Activated naive CD8-positive, alpha-beta T cell (primary cell): ENCODE results near the gene DPYD.

ENCODE experiments used
- H3K27ac Mint-ChIP-seq: one replicate; pipeline ENCODE4 v1.8.0; 2021; ENCODE audit warnings: mixed read lengths
- H3K27me3 Mint-ChIP-seq: one replicate; pipeline ENCODE4 v1.8.0; 2021; ENCODE audit warnings: mixed read lengths
- H3K36me3 Mint-ChIP-seq: one replicate; pipeline ENCODE4 v1.8.0; 2021; ENCODE audit warnings: mixed read lengths
- H3K4me1 Mint-ChIP-seq: one replicate; pipeline ENCODE4 v1.8.0; 2021; ENCODE audit warnings: low read depth, mixed read lengths
- H3K4me3 Mint-ChIP-seq: one replicate; pipeline ENCODE4 v1.8.0; 2021; ENCODE audit warnings: mild to moderate bottlenecking, mixed read lengths
- H3K9me3 Mint-ChIP-seq: one replicate; pipeline ENCODE4 v1.8.0; 2021; ENCODE audit warnings: low read depth, mixed read lengths

Gene DPYD

DNA sequence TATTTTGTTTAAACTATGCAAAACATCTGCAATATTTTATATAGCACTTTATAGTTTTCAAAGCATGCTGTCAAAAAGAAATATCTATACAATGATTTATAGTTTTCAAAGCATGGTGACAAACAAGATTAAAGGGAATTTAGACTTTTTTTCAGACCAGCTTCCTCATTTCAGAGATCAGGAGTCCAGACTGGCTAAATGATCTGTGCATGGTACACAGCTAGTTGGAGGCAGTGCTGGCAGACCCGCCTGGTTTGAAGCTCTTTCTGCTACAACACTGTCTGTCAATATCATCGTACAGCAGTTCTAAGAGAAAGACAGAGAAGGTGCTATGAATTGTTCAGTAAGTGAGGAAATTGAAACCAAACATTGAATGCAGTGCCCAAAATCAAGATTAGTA, 720.2 kb downstream of the DPYD start:
- Mint-ChIP-seq H3K4me3 (no peak overlapping the region), H3K27ac (no peak overlapping the region), H3K4me1 (no peaks in the 10 kb centered on the region), H3K36me3 (peaks cover 3% of the 10 kb centered on the region), H3K9me3 (no peaks in the 10 kb centered on the region), H3K27me3 (no peaks in the 10 kb centered on the region)

GRCh38 chr1:97196825-97197516, 723.9 kb downstream of the DPYD start:
- Mint-ChIP-seq H3K27ac (no peak overlapping the region), H3K9me3 (no peaks in the 10 kb centered on the region), H3K4me1 (no peaks in the 10 kb centered on the region), H3K36me3 (peaks cover 21% of the 10 kb centered on the region), H3K27me3 (no peaks in the 10 kb centered on the region), H3K4me3 (no peak overlapping the region)

- Mint-ChIP-seq H3K27ac (no peak overlapping the region), H3K4me3 (no peak overlapping the region), H3K4me1 (no peaks in the 10 kb centered on the region), H3K36me3 (peaks cover 31% of the 10 kb centered on the region), H3K27me3 (no peaks in the 10 kb centered on the region), H3K9me3 (no peaks in the 10 kb centered on the region)
Measured at GRCh38 chr1:97192872-97193572, 727.8 kb downstream of the DPYD start.

DNA sequence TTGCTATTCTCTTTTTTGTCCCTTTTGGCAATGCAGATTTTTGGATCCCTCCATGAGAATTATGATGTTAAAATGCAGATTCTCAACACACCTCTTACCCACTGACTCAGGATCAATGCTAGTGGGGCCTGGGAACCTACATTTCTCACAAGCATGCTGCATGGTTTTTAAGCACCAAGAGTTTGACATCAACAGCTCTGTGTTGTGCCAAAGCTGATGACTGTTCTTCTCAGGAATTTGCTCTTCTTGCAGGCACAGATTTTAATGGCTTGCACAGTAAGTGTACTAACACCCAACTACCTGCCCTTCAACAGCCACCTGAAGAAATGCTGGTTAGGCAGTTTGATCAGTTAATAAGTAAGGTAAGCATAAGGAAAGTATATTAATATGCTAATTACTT, 730.5 kb downstream of the DPYD start:
- no peaks in the 10 kb centered on the region for H3K27me3 Mint-ChIP-seq
- H3K4me1 Mint-ChIP-seq = no peaks in the 10 kb centered on the region
- no peak overlapping the region for H3K27ac Mint-ChIP-seq
- H3K9me3 Mint-ChIP-seq = no peaks in the 10 kb centered on the region
- H3K36me3 Mint-ChIP-seq = peaks cover 38% of the 10 kb centered on the region
- no peak overlapping the region for H3K4me3 Mint-ChIP-seq

- H3K9me3 Mint-ChIP-seq = no peaks in the 10 kb centered on the region
- H3K27me3 Mint-ChIP-seq = no peaks in the 10 kb centered on the region
- H3K36me3 Mint-ChIP-seq = peaks cover 26% of the 10 kb centered on the region
- no peak overlapping the region for H3K4me3 Mint-ChIP-seq
- no peaks in the 10 kb centered on the region for H3K4me1 Mint-ChIP-seq
- H3K27ac Mint-ChIP-seq = no peak overlapping the region
Measured at GRCh38 chr1:97186381-97186780, 734.5 kb downstream of the DPYD start.

- Mint-ChIP-seq H3K27ac (no peak overlapping the region), H3K4me3 (no peak overlapping the region), H3K36me3 (peaks cover 25% of the 10 kb centered on the region), H3K4me1 (no peaks in the 10 kb centered on the region), H3K9me3 (peaks cover 4% of the 10 kb centered on the region), H3K27me3 (no peaks in the 10 kb centered on the region)
Measured at GRCh38 chr1:97174039-97174704, 746.7 kb downstream of the DPYD start.

GRCh38 chr1:97170300-97170699, 750.5 kb downstream of the DPYD start:
- H3K4me3 Mint-ChIP-seq = no peak overlapping the region
- peaks cover 28% of the 10 kb centered on the region for H3K36me3 Mint-ChIP-seq
- peaks cover 4% of the 10 kb centered on the region for H3K9me3 Mint-ChIP-seq
- H3K27me3 Mint-ChIP-seq = no peaks in the 10 kb centered on the region
- no peak overlapping the region for H3K27ac Mint-ChIP-seq
- no peaks in the 10 kb centered on the region for H3K4me1 Mint-ChIP-seq

DNA sequence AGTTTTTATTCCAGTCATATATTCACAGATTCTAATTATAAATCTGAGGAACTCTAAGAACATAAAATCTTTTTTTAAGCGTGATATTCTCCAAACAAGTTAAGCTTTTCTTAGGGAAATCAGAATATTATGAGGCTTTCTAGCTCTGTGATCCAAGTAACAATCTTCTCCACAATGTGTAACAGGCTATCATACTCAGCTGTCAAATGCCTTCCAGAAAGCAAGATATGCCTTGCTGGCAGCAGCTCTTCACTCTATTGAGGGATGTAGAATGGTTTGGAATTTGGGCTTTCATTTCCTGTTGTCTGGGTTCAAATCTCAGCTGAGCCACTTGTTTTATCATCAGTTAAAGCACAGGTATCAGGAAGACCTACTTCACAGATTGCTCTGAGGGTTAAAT, 752.8 kb downstream of the DPYD start:
- Mint-ChIP-seq H3K36me3 (peaks cover 42% of the 10 kb centered on the region), H3K4me3 (no peak overlapping the region), H3K4me1 (no peaks in the 10 kb centered on the region), H3K27ac (no peak overlapping the region), H3K9me3 (peaks cover 12% of the 10 kb centered on the region), H3K27me3 (no peaks in the 10 kb centered on the region)

DNA sequence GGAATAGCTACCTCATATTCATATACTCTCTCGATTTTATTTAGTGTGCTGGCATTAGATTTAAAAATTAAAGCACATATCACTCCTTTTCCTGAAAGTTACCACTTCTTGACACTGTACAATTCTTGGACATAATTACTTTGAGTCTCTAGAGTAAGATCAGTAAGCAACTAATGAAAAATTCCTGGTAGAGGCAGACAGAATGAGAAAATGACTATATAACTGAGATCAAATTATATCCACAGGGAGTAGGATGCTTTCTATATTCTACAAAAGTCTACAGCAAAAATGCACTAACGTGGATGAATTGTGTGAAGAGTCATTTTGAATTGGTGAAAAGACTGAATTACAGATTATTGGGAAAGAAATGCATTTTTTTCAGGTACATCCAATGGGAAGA, 753.6 kb downstream of the DPYD start:
- Mint-ChIP-seq H3K9me3 (peaks cover 12% of the 10 kb centered on the region), H3K4me3 (no peak overlapping the region)

GRCh38 chr1:97166626-97167025, 754.2 kb downstream of the DPYD start:
- H3K4me3 Mint-ChIP-seq = no peak overlapping the region
- peaks cover 36% of the 10 kb centered on the region for H3K36me3 Mint-ChIP-seq
- no peak overlapping the region for H3K27ac Mint-ChIP-seq
- no peaks in the 10 kb centered on the region for H3K27me3 Mint-ChIP-seq
- peaks cover 12% of the 10 kb centered on the region for H3K9me3 Mint-ChIP-seq
- H3K4me1 Mint-ChIP-seq = no peaks in the 10 kb centered on the region

More for the DNA sequence above, 753.6 kb downstream of the DPYD start:
- no peaks in the 10 kb centered on the region for H3K27me3 Mint-ChIP-seq
- H3K27ac Mint-ChIP-seq = no peak overlapping the region
- H3K4me1 Mint-ChIP-seq = no peaks in the 10 kb centered on the region
- peaks cover 42% of the 10 kb centered on the region for H3K36me3 Mint-ChIP-seq

DNA sequence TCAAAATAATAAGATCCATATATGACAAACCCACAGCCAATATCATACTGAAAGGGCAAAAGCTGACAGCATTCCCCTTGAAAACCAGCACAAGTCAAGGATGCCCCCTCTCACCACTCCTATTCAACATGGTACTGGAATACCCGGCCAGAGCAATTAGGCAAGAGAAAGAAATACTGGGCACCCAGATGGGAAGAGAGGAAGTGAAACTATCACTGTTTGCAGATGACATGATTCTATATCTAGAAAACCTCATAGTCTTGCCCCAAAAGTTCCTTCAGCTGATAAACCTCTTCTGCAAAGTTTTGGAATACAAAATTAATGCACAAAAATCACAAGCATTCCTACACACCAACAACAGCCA, 756.6 kb downstream of the DPYD start:
- peaks cover 31% of the 10 kb centered on the region for H3K36me3 Mint-ChIP-seq
- H3K27me3 Mint-ChIP-seq = no peaks in the 10 kb centered on the region
- peaks cover 8% of the 10 kb centered on the region for H3K9me3 Mint-ChIP-seq
- no peak overlapping the region for H3K4me3 Mint-ChIP-seq
- H3K4me1 Mint-ChIP-seq = no peaks in the 10 kb centered on the region
- H3K27ac Mint-ChIP-seq = no peak overlapping the region

DNA sequence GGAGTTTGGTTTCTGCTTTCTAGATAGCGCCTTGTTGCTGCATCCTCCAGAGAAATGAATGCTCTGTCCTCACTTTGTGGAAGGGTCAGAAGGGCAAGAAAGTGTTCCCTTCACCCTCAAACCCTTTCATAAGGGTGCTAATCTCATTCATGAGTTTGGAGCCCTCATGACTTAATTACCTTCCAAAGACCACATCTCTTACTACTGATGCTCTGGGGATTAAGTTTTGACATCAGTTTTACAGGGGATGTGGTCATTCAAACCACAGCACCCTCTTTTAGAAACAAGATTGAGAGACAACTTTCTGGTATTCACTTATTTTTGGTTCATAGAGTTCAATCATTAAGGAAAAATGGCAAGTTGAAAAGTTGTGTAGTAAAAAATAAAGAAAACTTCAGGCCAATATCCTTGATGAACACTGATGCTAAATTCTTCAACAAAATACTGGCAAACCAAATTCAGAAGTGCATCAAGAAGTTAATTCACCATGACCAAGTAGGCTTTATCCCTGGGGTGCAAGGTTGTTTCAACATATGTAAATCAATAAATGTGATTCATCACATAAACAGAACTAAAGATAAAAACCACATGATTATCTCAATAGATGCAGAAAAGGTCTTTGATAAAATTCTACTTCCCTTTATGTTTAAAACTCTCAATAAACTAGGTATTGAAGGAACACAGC, 757.1 kb downstream of the DPYD start:
- no peak overlapping the region for H3K27ac Mint-ChIP-seq
- no peak overlapping the region for H3K4me3 Mint-ChIP-seq
- no peaks in the 10 kb centered on the region for H3K27me3 Mint-ChIP-seq
- H3K4me1 Mint-ChIP-seq = no peaks in the 10 kb centered on the region
- peaks cover 35% of the 10 kb centered on the region for H3K36me3 Mint-ChIP-seq
- H3K9me3 Mint-ChIP-seq = peaks cover 8% of the 10 kb centered on the region

DNA sequence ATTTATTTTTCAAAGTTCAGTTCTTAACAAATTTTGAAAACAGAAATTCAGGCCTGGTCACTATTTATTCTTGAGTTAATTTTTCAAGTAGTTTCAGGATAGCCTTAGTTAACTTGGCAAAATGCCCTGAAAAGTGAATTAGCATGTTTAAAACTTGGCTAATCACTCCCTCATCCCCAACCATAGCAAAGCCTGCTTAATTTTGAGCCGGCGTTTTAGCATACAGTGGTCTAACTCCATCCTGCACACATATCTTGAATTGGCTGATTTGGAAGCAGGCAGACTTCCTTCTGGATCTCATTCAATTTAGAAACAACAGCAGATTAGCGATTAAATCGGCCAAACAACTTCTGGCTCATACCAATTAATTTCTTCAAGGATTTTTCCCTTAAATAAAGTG, 760.0 kb downstream of the DPYD start:
- H3K27me3 Mint-ChIP-seq = no peaks in the 10 kb centered on the region
- H3K27ac Mint-ChIP-seq = no peak overlapping the region
- no peak overlapping the region for H3K4me3 Mint-ChIP-seq
- H3K9me3 Mint-ChIP-seq = peaks cover 8% of the 10 kb centered on the region
- H3K36me3 Mint-ChIP-seq = peaks cover 36% of the 10 kb centered on the region
- no peaks in the 10 kb centered on the region for H3K4me1 Mint-ChIP-seq

DNA sequence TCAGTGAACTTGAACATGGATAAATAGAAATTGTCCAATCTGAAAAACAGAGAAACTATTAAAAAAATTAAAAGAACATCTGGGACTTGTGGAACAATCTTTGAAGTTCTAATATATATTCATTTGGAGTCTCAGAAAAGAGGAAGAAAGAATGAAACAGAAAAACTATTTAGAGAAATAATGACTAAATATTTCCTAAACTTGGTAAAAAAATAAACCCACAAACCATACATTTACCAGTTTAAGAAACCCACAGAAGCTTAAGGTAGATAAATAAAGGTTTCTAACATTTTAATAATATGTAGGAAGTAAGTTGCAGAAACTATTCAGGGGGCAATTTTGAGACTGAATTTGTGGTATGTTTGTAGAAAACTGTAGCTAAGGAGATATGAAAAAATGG, 761.5 kb downstream of the DPYD start:
- peaks cover 38% of the 10 kb centered on the region for H3K36me3 Mint-ChIP-seq
- no peak overlapping the region for H3K27ac Mint-ChIP-seq
- no peaks in the 10 kb centered on the region for H3K4me1 Mint-ChIP-seq

DNA sequence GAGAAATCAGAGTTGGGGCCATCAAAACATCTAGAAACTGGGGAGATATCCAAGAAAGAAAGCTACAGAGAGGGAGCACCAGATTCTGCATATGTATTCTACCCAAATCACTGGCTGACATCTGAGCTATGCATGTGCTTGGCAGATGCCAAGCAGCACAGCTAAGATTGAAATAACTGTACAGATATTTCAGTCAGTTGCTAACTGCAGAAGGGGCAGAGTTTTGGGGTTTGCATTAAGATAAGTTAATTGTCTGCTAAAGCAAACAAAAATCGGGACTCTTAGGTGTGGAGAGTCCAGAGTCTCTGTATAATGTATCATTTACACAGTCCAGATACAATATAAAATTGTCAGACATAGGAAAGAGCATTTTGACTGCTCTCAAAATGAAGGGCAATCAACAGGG, 762.1 kb downstream of the DPYD start:
- H3K27ac Mint-ChIP-seq = no peak overlapping the region
- no peaks in the 10 kb centered on the region for H3K9me3 Mint-ChIP-seq
- no peaks in the 10 kb centered on the region for H3K27me3 Mint-ChIP-seq

More for the DNA sequence above, 761.5 kb downstream of the DPYD start:
- no peaks in the 10 kb centered on the region for H3K27me3 Mint-ChIP-seq
- H3K4me3 Mint-ChIP-seq = no peak overlapping the region
- H3K9me3 Mint-ChIP-seq = peaks cover 4% of the 10 kb centered on the region

More for the DNA sequence above, 762.1 kb downstream of the DPYD start:
- Mint-ChIP-seq H3K4me1 (no peaks in the 10 kb centered on the region), H3K36me3 (peaks cover 39% of the 10 kb centered on the region), H3K4me3 (no peak overlapping the region)
